ENCODE data around the gene DNAJB2.

Gene DNAJB2

GRCh38 chr2:219261024-219261855 lies 17.9 kb upstream of the DNAJB2 start:
- no peak for TF ChIP-seq CTCF (IDR thresholded peaks at IDR 0.05; ENCODE audit: borderline replicate concordance, control extremely low read depth, extremely low read depth, insufficient read depth, missing control alignments)
- no peak for DNase-seq (ENCODE audit: low spot score)
- in situ Hi-C loops (cut with MboI; ENCODE audit: low sequenced_read_pairs, unreplicated experiment), result no loop called here

- TF ChIP-seq CTCF (IDR thresholded peaks at IDR 0.05; ENCODE audit: borderline replicate concordance, control extremely low read depth, extremely low read depth, insufficient read depth, missing control alignments), result no peak
- no peak for DNase-seq (ENCODE audit: low spot score)
- in situ Hi-C loops (cut with MboI; ENCODE audit: low sequenced_read_pairs, unreplicated experiment), result no loop called here
These were observed 12.9 kb upstream of the DNAJB2 start for GRCh38 chr2:219266232-219266631.

- no peak for TF ChIP-seq CTCF (IDR thresholded peaks at IDR 0.05; ENCODE audit: borderline replicate concordance, control extremely low read depth, extremely low read depth, insufficient read depth, missing control alignments)
- DNase-seq (ENCODE audit: low spot score), result no peak
- in situ Hi-C loops (cut with MboI; ENCODE audit: low sequenced_read_pairs, unreplicated experiment), result no loop called here
These were observed 12.3 kb upstream of the DNAJB2 start for GRCh38 chr2:219266886-219267285.

GRCh38 chr2:219268294-219268693 lies 10.9 kb upstream of the DNAJB2 start:
- no peak for TF ChIP-seq CTCF (IDR thresholded peaks at IDR 0.05; ENCODE audit: borderline replicate concordance, control extremely low read depth, extremely low read depth, insufficient read depth, missing control alignments)
- in situ Hi-C loops (cut with MboI; ENCODE audit: low sequenced_read_pairs, unreplicated experiment), result no loop called here
- no peak for DNase-seq (ENCODE audit: low spot score)

- no peak for DNase-seq (ENCODE audit: low spot score)
- TF ChIP-seq CTCF (IDR thresholded peaks at IDR 0.05; ENCODE audit: borderline replicate concordance, control extremely low read depth, extremely low read depth, insufficient read depth, missing control alignments), result no peak
These were observed 9.7 kb upstream of the DNAJB2 start for GRCh38 chr2:219269362-219270054.

GRCh38 chr2:219270055-219270372 lies 9.2 kb upstream of the DNAJB2 start:
- no peak for DNase-seq (ENCODE audit: low spot score)
- in situ Hi-C loops (cut with MboI; ENCODE audit: low sequenced_read_pairs, unreplicated experiment), result no loop called here
- no peak for TF ChIP-seq CTCF (IDR thresholded peaks at IDR 0.05; ENCODE audit: borderline replicate concordance, control extremely low read depth, extremely low read depth, insufficient read depth, missing control alignments)

More at GRCh38 chr2:219269362-219270054, 9.7 kb upstream of the DNAJB2 start:
- in situ Hi-C loops (cut with MboI; ENCODE audit: low sequenced_read_pairs, unreplicated experiment), result no loop called here
